Eye (tissue), 1 donor: Measurements from ENCODE around the gene KPNA5.
"Not testable (repeated sequence)": the region's sequence is repeated elsewhere in the genome, so short reads cannot be mapped to it uniquely, and the experiment has no call there.

Source experiments
- DNase-seq: peaks from one replicate; pipeline ENCODE4 v3.0.0-alpha.2; 2015

KPNA5 gene

DNA sequence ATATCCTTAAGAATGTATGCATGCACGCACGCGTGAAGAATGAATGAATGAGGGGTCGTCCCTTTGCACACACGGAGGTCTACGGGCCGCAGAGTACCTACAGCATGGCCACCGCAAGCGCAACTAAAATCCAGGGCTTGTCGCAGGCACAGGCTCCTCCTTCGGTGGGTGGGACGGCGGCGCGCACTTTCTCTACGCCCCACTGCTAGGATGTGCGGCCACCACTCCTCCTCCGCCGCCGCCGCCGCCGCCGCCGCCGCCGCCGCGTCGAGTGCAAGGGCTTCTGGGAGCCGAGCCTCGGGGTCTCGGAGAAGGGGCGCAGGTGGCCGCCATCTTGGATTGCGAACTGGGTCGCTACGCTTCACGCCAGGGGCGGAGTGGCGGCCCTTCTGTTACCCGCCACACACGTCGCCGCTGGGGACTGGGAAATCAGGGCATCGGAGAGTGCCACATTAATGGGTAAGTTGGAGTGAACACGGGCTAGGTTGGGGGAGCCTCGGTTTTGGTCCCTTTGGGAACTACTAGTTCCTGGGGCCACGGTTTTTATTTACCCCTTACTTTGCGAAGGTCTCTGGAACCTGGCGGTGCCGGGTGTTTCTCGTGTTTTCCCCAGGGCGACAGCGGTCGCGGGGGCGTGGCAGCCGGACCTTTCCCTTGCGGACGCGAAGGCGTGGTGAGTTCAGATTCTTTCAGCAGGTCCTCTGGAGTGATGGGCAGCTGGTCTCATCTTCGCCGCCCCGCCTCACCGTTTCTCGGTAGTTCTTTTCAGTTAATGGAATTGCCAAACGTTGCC lies at the start of gene KPNA5:
Gene KPNA5 (plus strand): TSS at position 332 of the 793 bp plus-strand sequence. CDS start 124 bp downstream, at position 456.
- peak; percentile 97 for DNase-seq

GRCh38 chr6:116631379-116631990 lies 49.5 kb upstream of the KPNA5 start:
- no peak for DNase-seq

DNA sequence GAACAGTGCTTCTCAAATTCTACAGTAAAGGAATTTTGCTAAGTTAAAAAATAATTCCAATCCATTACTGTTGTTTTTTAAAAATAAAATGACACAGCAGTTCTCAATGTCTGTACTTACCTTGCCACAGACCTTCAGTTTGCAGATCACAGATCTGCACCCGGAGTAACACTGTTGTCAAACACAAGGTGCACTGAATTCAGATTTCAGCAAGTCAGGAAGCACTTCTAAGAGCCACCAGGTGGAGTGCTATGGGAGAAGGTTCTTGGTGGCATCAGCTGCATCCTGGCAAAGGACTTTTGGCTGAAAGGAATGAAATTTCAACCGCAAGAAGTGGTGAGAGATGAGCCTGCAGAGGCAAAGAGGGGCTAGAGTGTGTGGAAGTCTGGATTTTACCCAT lies 47.3 kb upstream of the KPNA5 start:
- DNase-seq, result no peak

GRCh38 chr6:116648156-116648555 lies 32.9 kb upstream of the KPNA5 start:
- no peak for DNase-seq

DNA sequence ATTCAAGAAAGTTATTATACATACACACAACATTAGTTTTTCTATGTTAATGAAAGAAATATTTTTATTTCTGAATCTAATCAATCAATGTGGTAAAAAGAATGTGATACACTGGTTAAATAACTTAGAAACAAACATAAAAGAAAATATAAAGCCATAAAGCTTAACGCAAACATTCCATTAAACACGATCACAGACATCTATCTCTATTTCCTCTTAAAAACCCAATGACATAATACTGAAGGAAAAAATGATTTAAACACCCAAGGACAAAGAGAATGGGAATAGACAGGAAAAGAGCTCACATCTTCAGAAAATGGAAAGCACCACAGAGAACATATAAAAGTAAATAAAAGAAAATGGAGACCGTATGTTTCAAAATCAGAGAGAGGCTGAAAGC lies 31.9 kb upstream of the KPNA5 start:
- no peak for DNase-seq

DNA sequence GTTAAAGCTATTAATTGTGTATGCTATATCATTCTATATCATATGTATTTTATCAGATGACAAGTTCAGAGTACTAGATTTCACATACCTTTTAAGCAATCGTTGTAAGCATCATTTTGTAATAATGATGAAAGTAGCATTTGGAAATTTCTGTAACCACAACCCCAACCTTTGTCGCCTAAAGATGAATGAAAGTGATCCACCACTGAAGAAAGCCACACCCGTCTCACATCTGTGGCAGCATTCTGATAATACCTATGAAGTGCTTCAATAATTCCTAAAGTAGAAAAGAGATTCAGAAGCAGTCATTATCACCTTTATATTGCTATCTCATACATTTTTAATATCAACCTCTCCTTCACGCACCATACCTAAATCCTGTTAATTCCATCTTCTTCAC lies 29.1 kb upstream of the KPNA5 start:
- DNase-seq, result no peak

DNA sequence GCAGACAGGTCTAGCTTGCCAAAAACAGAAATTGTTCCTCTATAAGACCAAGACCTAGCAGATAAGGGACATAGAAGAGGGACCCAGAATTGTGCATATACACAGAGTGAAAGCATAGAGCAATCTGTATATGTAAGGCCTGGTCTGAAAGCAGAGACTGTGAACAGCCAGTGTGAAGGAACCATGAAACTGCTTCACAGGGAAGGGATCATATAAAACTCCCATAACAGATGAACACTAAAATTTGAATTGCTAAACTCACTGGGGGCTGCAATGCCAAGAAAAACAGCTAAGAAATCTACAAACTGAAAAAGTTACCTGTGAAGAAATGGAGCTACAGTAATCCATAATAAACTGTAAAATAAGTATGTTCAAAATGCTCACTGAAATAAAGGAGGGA lies 19.4 kb upstream of the KPNA5 start:
- no peak for DNase-seq

DNA sequence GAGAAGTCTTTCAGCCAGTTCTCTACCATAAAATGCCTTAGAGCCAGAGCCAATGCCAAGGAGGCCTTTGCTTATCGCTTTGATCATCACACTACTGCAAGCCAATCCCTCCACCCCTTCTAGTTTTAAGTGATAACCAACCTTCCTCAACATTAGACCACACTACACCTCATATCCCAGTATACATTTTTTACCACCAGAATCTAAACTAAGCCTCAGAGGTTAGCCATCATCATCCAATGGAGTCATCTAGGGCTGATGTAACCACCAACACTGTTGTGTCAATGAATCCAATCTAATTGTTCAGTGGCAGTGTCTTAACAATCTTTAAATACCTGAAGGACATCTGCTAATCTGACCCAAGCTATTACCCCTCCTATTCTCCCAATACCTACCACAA lies 18.8 kb upstream of the KPNA5 start:
- no peak for DNase-seq

DNA sequence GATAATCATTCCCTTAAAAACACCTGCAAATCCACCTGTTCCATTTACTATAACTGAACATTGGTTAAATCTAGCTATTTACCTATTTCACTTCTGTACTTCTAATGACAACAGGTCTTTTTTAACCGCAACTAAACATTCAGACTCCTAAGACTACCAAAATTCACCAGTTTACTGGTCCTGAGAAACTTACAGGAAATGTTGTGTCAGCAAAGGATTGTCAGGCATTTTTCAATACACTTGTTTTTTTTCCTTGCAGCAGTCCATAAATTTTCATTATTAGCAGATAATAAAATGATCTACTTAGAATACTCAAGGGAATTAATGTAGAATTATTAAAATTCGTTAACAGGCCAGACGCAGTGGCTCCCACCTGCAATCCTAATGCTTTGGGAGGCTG lies 17.7 kb upstream of the KPNA5 start:
- no peak for DNase-seq

- not testable (repeated sequence) for DNase-seq
These were observed 16.8 kb upstream of the KPNA5 start for GRCh38 chr6:116664169-116664568.

DNA sequence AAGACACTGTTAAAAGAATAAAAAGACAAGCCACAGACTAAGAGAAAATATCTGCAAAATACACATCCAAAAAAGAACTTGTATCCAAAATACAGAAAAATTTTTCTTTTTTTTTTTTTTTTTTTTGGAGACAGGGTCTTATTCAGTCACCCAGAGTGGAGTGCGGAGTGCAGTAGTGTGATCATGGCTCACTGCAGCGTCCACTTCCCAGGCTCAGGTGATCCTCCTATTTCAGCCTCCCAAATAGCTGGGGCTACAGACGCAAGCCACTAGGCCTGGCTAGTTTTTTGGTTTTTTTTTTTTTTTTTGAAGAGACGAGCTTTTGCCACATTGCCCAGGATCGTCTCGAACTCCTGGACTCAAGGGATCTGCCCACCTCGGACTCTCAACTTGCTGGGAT lies 15.5 kb upstream of the KPNA5 start:
- no peak for DNase-seq

- no peak for DNase-seq
These were observed 14.1 kb upstream of the KPNA5 start for GRCh38 chr6:116666869-116667268.

DNA sequence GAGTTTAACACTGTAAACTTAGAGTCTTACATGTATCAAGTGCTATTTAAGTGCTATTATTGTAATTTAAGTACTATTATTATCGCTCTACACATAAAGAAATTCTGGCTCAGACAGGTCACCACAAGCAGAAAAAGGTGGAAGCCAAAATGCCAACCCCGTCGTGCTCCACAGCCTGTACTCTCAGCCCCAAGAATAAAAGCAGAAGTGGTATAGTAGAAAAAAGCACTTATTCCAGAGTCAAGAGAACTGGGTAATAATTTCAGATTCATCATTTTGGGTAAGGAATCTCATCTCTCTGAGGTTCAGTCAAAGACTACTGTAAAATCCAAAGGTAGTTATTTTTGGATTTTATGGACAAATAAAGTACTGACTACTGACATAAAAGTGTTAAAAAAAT lies 13.4 kb upstream of the KPNA5 start:
- no peak for DNase-seq

- no peak for DNase-seq
These were observed 8.7 kb upstream of the KPNA5 start for GRCh38 chr6:116672306-116672705.

GRCh38 chr6:116676021-116676420 lies 5.0 kb upstream of the KPNA5 start:
- DNase-seq, result no peak

- DNase-seq, result peak; percentile 50
These were observed 1.3 kb downstream of the KPNA5 start for GRCh38 chr6:116682334-116682712.

GRCh38 chr6:116685437-116685993 lies 4.5 kb downstream of the KPNA5 start:
- no peak for DNase-seq

DNA sequence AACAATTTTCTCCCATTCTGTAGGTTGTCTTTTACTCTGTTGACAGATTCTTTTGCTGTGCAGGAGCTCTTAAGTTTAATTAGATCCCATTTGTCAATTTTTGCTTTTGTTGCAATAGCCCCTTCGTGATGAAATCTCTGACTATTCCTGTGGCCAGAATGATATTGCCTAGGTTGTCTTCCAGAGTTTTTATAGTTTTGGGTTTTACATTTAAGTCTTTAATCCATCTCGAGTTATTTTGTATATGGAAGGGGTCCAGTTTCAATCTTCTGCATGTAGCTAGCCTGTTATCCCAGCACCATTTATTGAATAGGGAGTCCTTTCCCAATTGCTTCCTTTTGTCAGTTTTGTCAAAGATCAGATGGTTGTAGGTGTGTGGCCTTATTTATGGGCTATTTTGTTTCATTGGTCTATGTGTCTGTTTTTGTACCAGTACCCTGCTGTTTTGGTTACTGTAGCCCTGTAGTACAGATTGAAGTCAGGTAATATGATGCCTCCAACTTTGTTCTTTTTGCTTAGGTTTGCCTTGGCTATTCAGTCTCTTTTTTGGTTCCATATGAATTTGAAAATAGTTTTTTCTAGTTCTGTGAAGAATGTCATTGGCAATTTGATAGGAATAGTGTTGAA lies 5.6 kb downstream of the KPNA5 start:
- not testable (repeated sequence) for DNase-seq

DNA sequence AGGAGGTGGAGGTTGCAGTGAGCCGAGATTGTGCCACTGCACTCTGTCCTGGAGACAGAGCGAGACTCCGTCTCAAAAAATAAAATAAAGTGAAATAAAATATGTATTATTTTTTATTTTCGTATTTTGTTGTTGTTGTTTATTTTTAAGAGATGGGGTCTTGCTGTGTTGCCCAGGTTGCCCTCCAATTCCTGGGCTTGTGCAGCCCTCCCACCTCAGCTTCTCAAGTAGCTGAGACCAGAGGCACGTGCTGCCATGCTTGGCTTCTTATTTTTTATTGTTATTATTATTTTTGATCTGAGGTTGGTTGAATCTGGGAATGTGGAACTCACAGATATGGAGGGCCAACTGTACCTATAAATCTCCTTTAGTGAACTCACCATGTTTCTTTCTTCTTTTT lies 10.1 kb downstream of the KPNA5 start:
- no peak for DNase-seq

DNA sequence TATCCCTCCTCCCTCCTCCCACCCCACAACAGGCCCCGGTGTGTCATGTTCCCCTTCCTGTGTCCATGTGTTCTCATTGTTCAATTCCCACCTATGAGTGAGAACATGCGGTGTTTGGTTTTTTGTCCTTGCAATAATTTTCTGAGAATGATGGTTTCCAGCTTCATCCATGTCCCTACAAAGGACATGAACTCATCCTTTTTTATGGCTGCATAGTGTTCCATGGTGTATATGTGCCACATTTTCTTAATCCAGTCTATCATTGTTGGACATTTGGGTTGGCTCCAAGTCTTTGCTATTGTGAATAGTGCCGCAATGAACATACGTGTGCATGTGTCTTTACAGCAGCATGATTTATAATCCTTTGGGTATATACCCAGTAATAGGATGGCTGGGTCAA lies 11.9 kb downstream of the KPNA5 start:
- DNase-seq, result not testable (repeated sequence)

DNA sequence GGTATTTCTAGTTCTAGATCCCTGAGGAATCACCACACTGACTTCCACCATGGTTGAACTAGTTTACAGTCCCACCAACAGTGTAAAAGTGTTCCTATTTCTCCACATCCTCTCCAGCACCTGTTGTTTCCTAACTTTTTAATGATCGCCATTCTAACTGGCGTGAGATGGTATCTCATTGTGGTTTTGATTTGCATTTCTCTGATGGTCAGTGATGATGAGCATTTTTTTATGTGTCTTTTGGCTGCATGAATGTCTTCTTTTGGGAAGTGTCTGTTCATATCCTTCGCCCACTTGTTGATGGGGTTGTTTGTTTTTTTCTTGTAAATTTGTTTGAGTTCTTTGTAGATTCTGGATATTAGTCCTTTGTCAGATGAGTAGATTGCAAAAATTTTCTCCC lies 12.3 kb downstream of the KPNA5 start:
- DNase-seq, result not testable (repeated sequence)

- DNase-seq, result no peak
These were observed 14.4 kb downstream of the KPNA5 start for GRCh38 chr6:116695401-116695800.

DNA sequence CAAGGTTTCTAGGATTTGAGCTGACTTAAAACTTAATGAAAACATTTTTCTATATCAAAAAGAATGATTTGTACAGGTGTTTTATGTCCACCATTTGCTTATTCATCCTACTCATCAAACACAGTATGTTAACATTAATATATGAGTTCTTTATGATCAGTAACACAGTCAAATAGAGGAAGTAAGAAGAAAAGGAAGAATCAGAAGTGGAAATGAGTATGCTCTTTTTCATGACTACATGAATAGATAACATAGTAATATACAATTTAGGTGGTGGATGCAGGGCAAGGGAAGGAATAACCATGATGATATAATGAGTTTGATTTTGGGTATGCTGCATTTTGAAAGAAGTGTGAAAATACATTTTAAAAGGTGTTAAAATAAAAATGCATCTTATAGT lies 16.5 kb downstream of the KPNA5 start:
- DNase-seq, result no peak

DNA sequence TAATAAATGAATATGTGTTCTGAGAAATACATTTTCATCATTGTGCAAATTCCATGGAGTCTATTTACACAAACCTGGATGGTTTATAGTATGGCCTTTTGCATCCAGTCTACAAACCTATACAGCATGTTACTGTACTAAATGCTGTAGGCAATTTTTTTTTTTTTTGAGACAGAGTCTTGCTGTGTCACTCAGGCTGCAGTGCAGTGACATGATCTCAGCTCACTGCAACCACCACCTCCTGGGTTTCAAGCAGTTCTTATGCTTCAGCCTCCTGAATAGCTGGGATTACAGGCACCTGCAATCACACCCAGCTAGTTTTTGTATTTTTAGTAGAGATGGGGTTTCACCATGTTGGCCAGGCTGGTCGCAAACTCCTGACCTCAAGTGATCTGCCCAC lies 22.9 kb downstream of the KPNA5 start:
- not testable (repeated sequence) for DNase-seq
